DND-41 (cell line): ENCODE results near the gene ITGB2.

Experiments
- ATAC-seq: fragments of 200-7000 bp; cut with Tn5 transposase; 3 replicates; pipeline ENCODE4 v1.9.1; 2021; ENCODE audit warnings: low read depth; ENCODE audit not compliant: insufficient read depth
- DNase-seq: peaks from one replicate; pipeline ENCODE4 v3.0.0-alpha.2; 2020
- H2AFZ ChIP-seq: 2 replicates; pipeline ENCODE4 v1.6.0; 2012; ENCODE audit warnings: low read depth, low read length
- H3K27ac ChIP-seq: 2 replicates; pipeline ENCODE4 v1.5.1; 2012; ENCODE audit warnings: low read length, inconsistent platforms
- H3K27me3 ChIP-seq: fragments of 200-600 bp; sonication (generic); 2 replicates; pipeline ENCODE4 v1.6.0; 2012; ENCODE audit warnings: low read length, mild to moderate bottlenecking, inconsistent platforms; ENCODE audit not compliant: insufficient read depth, poor library complexity
- H3K36me3 ChIP-seq: 2 replicates; pipeline ENCODE4 v1.5.1; 2012; ENCODE audit warnings: low read length, inconsistent platforms; ENCODE audit not compliant: insufficient read depth
- H3K4me1 ChIP-seq: 2 replicates; pipeline ENCODE4 v1.5.1; 2012; ENCODE audit warnings: mild to moderate bottlenecking, low read length; ENCODE audit not compliant: insufficient read depth
- H3K4me2 ChIP-seq: 2 replicates; pipeline ENCODE4 v1.6.0; 2012; ENCODE audit warnings: mild to moderate bottlenecking, moderate library complexity, low read length, inconsistent platforms; ENCODE audit not compliant: insufficient read depth
- H3K4me3 ChIP-seq, 2 experiments: fragments of 200-600 bp in 1 of 2; shearing (Covaris generic) in 1 of 2; 2 replicates each; pipeline ENCODE4 v1.5.1; 2012 to 2016; ENCODE audit warnings: inconsistent platforms in 2 of 2, low read length in 2 of 2, mild to moderate bottlenecking in 2 of 2, low read depth in 1 of 2, moderate library complexity in 1 of 2
- H3K79me2 ChIP-seq: 2 replicates; pipeline ENCODE4 v1.6.0; 2012; ENCODE audit warnings: low read length, inconsistent platforms; ENCODE audit not compliant: insufficient read depth
- H3K9ac ChIP-seq: 2 replicates; pipeline ENCODE4 v1.6.0; 2012; ENCODE audit warnings: low read depth, mild to moderate bottlenecking, inconsistent platforms, low read length, moderate library complexity
- H3K9me3 ChIP-seq: 2 replicates; pipeline ENCODE4 v1.5.1; 2012; ENCODE audit warnings: low read length, moderate library complexity, mild to moderate bottlenecking, inconsistent platforms; ENCODE audit not compliant: insufficient read depth, severe bottlenecking
- H4K20me1 ChIP-seq: 2 replicates; pipeline ENCODE4 v1.6.0; 2012; ENCODE audit warnings: low read length; ENCODE audit not compliant: insufficient read depth
- EZH2 ChIP-seq: IDR thresholded peaks from 3 replicates; pipeline ENCODE4 v1.6.1; 2012; ENCODE audit warnings: borderline replicate concordance, low read depth, mild to moderate bottlenecking, moderate library complexity, low read length, inconsistent platforms; ENCODE audit not compliant: severe bottlenecking
- TF ChIP-seq, protein P1 (sequence below): IDR thresholded peaks from 2 replicates; pipeline ENCODE4 v1.5.1; 2012; ENCODE audit warnings: borderline replicate concordance, low read length, moderate library complexity, mild to moderate bottlenecking; ENCODE audit not compliant: poor library complexity, severe bottlenecking; ENCODE audit errors: extremely low read depth

ITGB2 gene

GRCh38 chr21:44878053-44878982, 42.4 kb downstream of the ITGB2 start:
- DNase-seq (no peak), ATAC-seq (no peak)
- Histone ChIP-seq H3K36me3 (no peaks in the 10 kb centered on the region), H3K9ac (no peak overlapping the region), H2AFZ (no peak overlapping the region), H3K79me2 (peaks cover under 1% of the 10 kb centered on the region; the same call in 1 of the 2 replicates), H3K9me3 (no peaks in the 10 kb centered on the region), H3K4me1 (peaks cover 20% of the 10 kb centered on the region), H3K4me3 (no peak overlapping the region), H3K27ac (no peak overlapping the region), H3K4me2 (no peak overlapping the region), H3K27me3 (peaks cover 23% of the 10 kb centered on the region), H4K20me1 (no peaks in the 10 kb centered on the region)
- TF ChIP-seq, protein P1, sequence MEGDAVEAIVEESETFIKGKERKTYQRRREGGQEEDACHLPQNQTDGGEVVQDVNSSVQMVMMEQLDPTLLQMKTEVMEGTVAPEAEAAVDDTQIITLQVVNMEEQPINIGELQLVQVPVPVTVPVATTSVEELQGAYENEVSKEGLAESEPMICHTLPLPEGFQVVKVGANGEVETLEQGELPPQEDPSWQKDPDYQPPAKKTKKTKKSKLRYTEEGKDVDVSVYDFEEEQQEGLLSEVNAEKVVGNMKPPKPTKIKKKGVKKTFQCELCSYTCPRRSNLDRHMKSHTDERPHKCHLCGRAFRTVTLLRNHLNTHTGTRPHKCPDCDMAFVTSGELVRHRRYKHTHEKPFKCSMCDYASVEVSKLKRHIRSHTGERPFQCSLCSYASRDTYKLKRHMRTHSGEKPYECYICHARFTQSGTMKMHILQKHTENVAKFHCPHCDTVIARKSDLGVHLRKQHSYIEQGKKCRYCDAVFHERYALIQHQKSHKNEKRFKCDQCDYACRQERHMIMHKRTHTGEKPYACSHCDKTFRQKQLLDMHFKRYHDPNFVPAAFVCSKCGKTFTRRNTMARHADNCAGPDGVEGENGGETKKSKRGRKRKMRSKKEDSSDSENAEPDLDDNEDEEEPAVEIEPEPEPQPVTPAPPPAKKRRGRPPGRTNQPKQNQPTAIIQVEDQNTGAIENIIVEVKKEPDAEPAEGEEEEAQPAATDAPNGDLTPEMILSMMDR: no peak
- TF ChIP-seq EZH2: no peak

GRCh38 chr21:44876849-44877575, 43.7 kb downstream of the ITGB2 start:
- no peak for TF ChIP-seq EZH2
- TF ChIP-seq, protein P1: no peak
- Histone ChIP-seq H3K4me2 (no peak overlapping the region), H3K4me1 (peaks cover 28% of the 10 kb centered on the region), H2AFZ (no peak overlapping the region), H3K27me3 (peaks cover 23% of the 10 kb centered on the region), H3K9ac (no peak overlapping the region), H3K9me3 (no peaks in the 10 kb centered on the region), H3K4me3 (no peak overlapping the region), H3K27ac (no peak overlapping the region), H4K20me1 (peaks cover 11% of the 10 kb centered on the region), H3K79me2 (peaks cover 14% of the 10 kb centered on the region), H3K36me3 (peaks cover under 1% of the 10 kb centered on the region; the same call in 1 of the 2 replicates)
- ATAC-seq (no peak), DNase-seq (no peak)

DNA sequence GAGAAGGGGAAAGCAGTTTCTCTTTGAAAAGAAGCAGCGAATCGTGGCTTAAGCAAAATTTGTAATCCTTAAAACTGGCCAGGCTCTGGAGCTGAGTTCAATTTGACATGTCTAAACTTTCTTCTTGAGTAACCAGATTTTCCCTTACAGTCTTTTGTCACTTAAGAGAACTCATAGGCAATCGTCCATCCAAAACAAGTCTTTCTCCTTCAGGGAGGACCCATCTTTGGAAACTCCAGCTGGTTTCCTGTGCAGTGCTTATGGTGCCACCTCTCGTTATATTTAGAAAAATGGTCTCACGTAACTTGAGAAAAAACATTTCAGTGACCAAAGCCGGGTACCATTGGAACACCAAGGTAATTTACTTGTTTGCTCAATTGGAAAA, 45.4 kb downstream of the ITGB2 start:
- H3K4me3 ChIP-seq: peak overlapping the region in 1 of 2 experiments; percentile 87; a peak in 2 of 4 replicates
- no peaks in the 10 kb centered on the region for H3K9me3 ChIP-seq
- peak overlapping the region; percentile 99 for H3K4me2 ChIP-seq
- H2AFZ ChIP-seq: peak overlapping the region; percentile 84
- ATAC-seq (no peak), DNase-seq (no peak)
- H3K9ac ChIP-seq: peak overlapping the region; percentile 77; the same call in 1 of the 2 replicates
- H3K4me1 ChIP-seq: peaks cover 43% of the 10 kb centered on the region
- H3K36me3 ChIP-seq: peaks cover 6% of the 10 kb centered on the region; the same call in 1 of the 2 replicates
- H3K27me3 ChIP-seq: peaks cover 23% of the 10 kb centered on the region
- H4K20me1 ChIP-seq: peaks cover 28% of the 10 kb centered on the region
- H3K27ac ChIP-seq: peak overlapping the region; percentile 69
- no peak for TF ChIP-seq EZH2
- TF ChIP-seq, protein P1: peak; percentile 42
- peaks cover 31% of the 10 kb centered on the region for H3K79me2 ChIP-seq
